ENCODE data around the gene SMAD1. TPM values are rescaled to one million over a fixed set of nuclear protein-coding genes. Genes with fewer than 3 reads are reported as not detected.
"Not testable (repeated sequence)": the region's sequence is repeated elsewhere in the genome, so short reads cannot be mapped to it uniquely, and the experiment has no call there.

SMAD1 gene
- total and polyA plus RNA-seq, 8 donors = 22.0 to 57.4 (median 47.9) TPM

DNA sequence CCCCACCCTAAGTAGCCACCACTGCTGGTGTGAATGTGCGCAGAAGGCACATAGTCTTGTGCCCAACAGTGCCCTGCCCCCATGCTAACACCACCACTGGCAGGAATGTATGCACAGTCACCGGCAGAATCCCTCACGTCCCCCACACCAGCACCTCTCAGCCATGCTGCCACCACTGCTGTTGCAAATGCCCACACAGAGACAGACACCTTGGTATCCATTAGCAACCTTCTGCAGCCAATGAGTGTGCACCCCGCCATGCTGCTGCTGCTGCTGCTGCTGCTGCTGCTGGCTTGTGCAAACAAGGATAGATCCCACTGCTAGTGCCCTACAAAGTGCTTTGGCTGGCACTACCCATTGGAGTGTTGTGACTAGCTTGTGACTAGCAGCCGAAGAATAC lies 85.1 kb downstream of the SMAD1 start:
- no peak for ATAC-seq
- no peaks in the 10 kb centered on the region for H3K27me3 ChIP-seq
- no peaks in the 10 kb centered on the region for H3K4me1 ChIP-seq
- no peak overlapping the region for H3K27ac ChIP-seq
- H3K9me3 ChIP-seq = peaks cover 0 to 2% of the 10 kb centered on the region in 2 donors
- TF ChIP-seq, protein P1, sequence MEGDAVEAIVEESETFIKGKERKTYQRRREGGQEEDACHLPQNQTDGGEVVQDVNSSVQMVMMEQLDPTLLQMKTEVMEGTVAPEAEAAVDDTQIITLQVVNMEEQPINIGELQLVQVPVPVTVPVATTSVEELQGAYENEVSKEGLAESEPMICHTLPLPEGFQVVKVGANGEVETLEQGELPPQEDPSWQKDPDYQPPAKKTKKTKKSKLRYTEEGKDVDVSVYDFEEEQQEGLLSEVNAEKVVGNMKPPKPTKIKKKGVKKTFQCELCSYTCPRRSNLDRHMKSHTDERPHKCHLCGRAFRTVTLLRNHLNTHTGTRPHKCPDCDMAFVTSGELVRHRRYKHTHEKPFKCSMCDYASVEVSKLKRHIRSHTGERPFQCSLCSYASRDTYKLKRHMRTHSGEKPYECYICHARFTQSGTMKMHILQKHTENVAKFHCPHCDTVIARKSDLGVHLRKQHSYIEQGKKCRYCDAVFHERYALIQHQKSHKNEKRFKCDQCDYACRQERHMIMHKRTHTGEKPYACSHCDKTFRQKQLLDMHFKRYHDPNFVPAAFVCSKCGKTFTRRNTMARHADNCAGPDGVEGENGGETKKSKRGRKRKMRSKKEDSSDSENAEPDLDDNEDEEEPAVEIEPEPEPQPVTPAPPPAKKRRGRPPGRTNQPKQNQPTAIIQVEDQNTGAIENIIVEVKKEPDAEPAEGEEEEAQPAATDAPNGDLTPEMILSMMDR (IDR thresholded peaks at IDR 0.05) = no peak
- H3K36me3 ChIP-seq = no peaks in the 10 kb centered on the region
- intact Hi-C loops (cut with DNase I) = no loop called here
- H3K4me3 ChIP-seq = no peak overlapping the region
- DNase-seq = no peak

DNA sequence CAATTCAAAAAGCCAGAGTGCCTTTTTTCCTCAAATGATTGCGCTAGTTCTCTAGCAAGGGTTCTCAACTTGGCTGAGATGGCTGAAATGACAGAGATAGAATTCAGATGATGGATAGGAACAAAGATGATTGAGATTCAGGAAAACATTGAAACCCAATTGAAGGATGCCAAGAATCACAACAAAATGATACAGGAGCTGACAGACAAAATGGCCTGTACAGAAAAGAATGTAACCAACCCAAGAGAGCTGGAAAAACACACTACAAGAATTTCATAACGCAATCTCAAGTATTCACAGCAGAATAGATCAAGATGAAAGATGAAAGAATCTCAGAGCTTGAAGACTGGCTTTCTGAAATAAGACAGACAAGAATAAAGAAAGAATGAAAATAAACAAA lies 85.9 kb downstream of the SMAD1 start:
- H3K27me3 ChIP-seq = no peaks in the 10 kb centered on the region
- peaks cover 0 to 2% of the 10 kb centered on the region in 2 donors for H3K9me3 ChIP-seq
- H3K4me3 ChIP-seq = no peak overlapping the region
- no peaks in the 10 kb centered on the region for H3K4me1 ChIP-seq
- no peak for DNase-seq
- intact Hi-C loops (cut with DNase I) = no loop called here
- TF ChIP-seq, protein P1 (IDR thresholded peaks at IDR 0.05) = no peak
- no peak for ATAC-seq
- no peaks in the 10 kb centered on the region for H3K36me3 ChIP-seq
- H3K27ac ChIP-seq = no peak overlapping the region

DNA sequence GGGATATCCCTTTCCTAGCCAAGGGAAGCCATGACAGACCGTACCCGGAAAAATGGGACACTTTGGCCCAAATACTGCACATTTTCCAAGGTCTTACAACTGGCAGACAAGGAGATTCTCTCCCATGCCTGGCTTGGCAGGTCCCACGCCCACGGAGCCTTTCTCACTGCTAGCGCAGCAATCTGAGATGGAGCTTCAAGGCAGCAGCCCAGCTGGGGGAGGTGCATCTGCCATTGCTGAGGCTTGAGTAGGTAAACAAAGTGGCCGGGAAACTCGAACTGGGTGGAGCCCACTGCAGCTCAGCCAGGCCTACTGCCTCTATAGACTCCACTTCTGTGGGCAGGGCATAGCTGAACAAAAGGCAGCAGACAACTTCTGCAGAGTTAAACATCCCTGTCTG lies 92.9 kb downstream of the SMAD1 start:
- H3K9me3 ChIP-seq; H3K27ac ChIP-seq; H3K4me3 ChIP-seq; ATAC-seq; DNase-seq; H3K4me1 ChIP-seq; intact Hi-C loops (cut with DNase I); H3K27me3 ChIP-seq; H3K36me3 ChIP-seq: not testable (repeated sequence)

DNA sequence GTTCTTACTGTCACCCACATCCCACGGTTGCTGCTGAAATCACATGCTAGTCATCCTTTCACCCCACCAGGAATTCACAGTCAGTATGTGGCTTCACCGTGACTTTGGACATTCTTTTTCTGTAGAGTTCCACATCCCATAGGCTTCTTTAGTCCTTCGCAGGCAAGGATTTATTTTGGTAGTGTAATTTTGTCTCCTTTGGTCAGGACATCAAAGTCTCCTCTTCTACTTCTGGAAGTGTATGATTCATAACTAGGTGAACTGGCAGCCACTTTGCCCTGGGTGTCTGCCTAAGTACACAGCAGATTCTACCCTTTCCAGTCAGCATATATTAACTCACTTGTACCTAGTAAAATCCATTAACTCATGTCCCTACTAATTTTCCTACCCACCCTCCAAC lies 99.3 kb downstream of the SMAD1 start:
- TF ChIP-seq, protein P1 (IDR thresholded peaks at IDR 0.05) = no peak
- Histone ChIP-seq H3K4me1 (no peaks in the 10 kb centered on the region), H3K9me3 (no peaks in the 10 kb centered on the region), H3K36me3 (no peaks in the 10 kb centered on the region), H3K27me3 (no peaks in the 10 kb centered on the region), H3K27ac (no peak overlapping the region), H3K4me3 (no peak overlapping the region)
- ATAC-seq = peak; percentile 52
- no peak for DNase-seq
- intact Hi-C loops (cut with DNase I) = no loop called here

DNA sequence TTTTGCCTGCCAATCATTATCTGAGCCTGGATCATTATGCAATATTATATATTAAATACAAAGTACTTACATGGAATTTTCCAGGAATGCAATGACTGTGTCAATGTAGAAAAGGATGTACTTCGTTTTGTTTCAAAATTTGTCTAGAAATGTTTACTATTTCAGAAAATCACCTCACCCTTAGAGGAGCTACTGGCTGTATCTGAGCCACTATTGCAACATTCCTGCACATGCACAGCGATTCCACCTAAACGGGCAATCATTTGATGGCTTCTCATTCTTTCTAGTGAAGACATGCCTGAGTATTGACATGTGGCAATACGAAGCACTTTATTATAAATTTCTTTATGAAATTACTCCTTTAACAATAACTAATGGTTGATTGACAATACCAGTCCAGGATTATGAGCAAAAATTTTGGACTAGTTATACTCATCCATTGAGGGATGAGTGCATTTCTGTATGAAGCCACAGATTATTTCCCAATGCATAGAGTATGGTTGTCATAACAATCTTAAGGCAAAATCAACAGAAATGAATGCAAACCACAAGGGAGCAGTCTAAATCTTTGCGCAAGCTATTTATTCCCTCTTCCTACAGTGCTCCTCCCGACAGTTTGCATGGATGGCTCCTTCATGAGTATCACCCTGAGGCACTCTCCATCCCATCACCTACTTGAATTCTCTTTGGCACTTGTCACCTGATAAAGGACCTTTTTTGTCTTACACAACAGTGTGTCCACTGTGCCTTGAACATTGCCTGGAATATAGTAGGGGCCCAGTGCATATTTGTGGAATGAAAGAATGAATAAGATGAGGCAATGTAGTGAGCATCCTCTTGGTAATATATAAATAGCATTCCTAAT lies 101.8 kb downstream of the SMAD1 start:
- TF ChIP-seq, protein P1 (IDR thresholded peaks at IDR 0.05) = no peak
- Histone ChIP-seq H3K27me3 (no peaks in the 10 kb centered on the region), H3K27ac (no peak overlapping the region), H3K36me3 (no peaks in the 10 kb centered on the region), H3K4me1 (no peaks in the 10 kb centered on the region), H3K4me3 (no peak overlapping the region), H3K9me3 (no peaks in the 10 kb centered on the region)
- no peak for ATAC-seq
- DNase-seq = no peak
- intact Hi-C loops (cut with DNase I) = no loop called here
